ENCODE data around the gene ATP9B. TPM values are rescaled to one million over a fixed set of nuclear protein-coding genes. Genes with fewer than 3 reads are reported as not detected.

Gene ATP9B
- total RNA-seq, 1 donor from 2014 or later: 15.8 TPM

DNA sequence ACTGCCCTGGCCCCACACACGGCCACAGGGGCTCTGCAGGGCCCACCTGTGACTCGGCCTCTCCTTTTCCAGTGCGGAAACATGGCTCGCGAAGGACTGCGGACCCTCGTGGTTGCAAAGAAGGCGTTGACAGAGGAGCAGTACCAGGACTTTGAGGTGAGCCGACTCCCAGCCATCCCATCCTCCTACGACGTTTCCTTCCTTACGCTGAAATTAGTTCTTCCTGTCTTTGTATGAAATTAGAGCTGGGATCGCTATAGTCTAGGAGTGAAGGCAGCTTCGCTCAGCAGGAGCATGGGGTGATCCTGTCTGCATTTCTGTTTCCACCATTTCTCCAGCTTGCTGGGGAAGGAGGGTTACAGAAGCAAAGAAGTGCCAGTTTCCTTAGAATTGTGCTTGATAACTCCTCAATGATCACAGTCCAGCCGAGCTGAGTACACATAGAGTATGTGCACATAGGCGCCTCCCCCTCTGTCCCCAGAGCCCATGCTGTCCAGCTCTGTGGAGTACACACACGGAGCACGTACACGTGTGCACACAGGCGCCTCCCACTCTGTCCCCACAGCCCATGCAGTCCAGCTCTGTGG, 267.5 kb downstream of the ATP9B start:
- Mint-ChIP-seq H3K9me3 (ENCODE audit: low read depth) (no peaks in the 10 kb centered on the region), H3K36me3 (ENCODE audit: low read depth) (peaks cover 12% of the 10 kb centered on the region), H3K4me3 (ENCODE audit: unreplicated experiment) (no peak overlapping the region), H3K27me3 (ENCODE audit: low read depth) (no peaks in the 10 kb centered on the region), H3K27ac (ENCODE audit: unreplicated experiment) (no peak overlapping the region), H3K4me1 (ENCODE audit: low read depth) (no peaks in the 10 kb centered on the region)
- TF ChIP-seq, protein P1, sequence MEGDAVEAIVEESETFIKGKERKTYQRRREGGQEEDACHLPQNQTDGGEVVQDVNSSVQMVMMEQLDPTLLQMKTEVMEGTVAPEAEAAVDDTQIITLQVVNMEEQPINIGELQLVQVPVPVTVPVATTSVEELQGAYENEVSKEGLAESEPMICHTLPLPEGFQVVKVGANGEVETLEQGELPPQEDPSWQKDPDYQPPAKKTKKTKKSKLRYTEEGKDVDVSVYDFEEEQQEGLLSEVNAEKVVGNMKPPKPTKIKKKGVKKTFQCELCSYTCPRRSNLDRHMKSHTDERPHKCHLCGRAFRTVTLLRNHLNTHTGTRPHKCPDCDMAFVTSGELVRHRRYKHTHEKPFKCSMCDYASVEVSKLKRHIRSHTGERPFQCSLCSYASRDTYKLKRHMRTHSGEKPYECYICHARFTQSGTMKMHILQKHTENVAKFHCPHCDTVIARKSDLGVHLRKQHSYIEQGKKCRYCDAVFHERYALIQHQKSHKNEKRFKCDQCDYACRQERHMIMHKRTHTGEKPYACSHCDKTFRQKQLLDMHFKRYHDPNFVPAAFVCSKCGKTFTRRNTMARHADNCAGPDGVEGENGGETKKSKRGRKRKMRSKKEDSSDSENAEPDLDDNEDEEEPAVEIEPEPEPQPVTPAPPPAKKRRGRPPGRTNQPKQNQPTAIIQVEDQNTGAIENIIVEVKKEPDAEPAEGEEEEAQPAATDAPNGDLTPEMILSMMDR (IDR thresholded peaks at IDR 0.05): no peak
- no peak for DNase-seq (ENCODE audit: low spot score)

DNA sequence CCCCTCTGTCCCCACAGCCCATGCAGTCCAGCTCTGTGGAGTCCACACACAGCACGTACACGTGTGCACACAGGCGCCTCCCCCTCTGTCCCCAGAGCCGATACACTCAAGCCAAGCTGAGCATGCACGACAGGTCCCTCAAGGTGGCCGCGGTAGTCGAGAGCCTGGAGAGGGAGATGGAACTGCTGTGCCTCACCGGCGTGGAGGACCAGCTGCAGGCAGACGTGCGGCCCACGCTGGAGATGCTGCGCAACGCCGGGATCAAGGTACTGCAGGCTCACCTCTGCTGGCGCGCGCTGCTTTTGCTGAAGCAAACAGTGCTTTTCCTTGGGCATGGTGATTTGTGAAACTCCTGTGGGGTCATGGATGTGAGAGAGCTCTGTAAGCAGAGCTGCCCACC, 268.0 kb downstream of the ATP9B start:
- no peak overlapping the region for H3K27ac Mint-ChIP-seq (ENCODE audit: unreplicated experiment)
- no peaks in the 10 kb centered on the region for H3K4me1 Mint-ChIP-seq (ENCODE audit: low read depth)
- DNase-seq (ENCODE audit: low spot score): no peak
- peaks cover 12% of the 10 kb centered on the region for H3K36me3 Mint-ChIP-seq (ENCODE audit: low read depth)
- no peaks in the 10 kb centered on the region for H3K27me3 Mint-ChIP-seq (ENCODE audit: low read depth)
- H3K4me3 Mint-ChIP-seq (ENCODE audit: unreplicated experiment): no peak overlapping the region
- H3K9me3 Mint-ChIP-seq (ENCODE audit: low read depth): no peaks in the 10 kb centered on the region
- TF ChIP-seq, protein P1 (IDR thresholded peaks at IDR 0.05): no peak

DNA sequence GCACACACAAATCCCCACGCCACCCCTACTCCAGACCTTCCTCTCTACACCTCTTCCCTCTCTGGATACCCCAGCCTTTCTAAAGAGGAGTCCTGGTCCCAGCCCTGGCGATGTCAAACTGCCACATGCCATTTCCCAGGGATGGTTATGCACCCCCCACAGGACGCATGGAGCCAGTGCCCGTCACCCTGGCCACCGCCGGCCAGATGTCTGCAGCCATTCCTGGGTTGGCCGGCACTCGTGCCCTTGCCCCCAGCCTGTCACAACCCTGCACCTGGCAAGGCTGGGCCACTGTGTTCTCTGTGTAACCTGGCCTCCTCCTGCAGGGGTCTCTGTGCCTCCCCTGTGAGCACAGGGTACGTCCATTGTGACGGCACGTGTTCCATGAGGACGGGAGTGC, 268.4 kb downstream of the ATP9B start:
- DNase-seq (ENCODE audit: low spot score): no peak
- no peaks in the 10 kb centered on the region for H3K27me3 Mint-ChIP-seq (ENCODE audit: low read depth)
- H3K27ac Mint-ChIP-seq (ENCODE audit: unreplicated experiment): no peak overlapping the region
- H3K4me3 Mint-ChIP-seq (ENCODE audit: unreplicated experiment): no peak overlapping the region
- no peaks in the 10 kb centered on the region for H3K9me3 Mint-ChIP-seq (ENCODE audit: low read depth)
- TF ChIP-seq, protein P1 (IDR thresholded peaks at IDR 0.05): no peak
- H3K36me3 Mint-ChIP-seq (ENCODE audit: low read depth): peaks cover 12% of the 10 kb centered on the region
- H3K4me1 Mint-ChIP-seq (ENCODE audit: low read depth): no peaks in the 10 kb centered on the region

DNA sequence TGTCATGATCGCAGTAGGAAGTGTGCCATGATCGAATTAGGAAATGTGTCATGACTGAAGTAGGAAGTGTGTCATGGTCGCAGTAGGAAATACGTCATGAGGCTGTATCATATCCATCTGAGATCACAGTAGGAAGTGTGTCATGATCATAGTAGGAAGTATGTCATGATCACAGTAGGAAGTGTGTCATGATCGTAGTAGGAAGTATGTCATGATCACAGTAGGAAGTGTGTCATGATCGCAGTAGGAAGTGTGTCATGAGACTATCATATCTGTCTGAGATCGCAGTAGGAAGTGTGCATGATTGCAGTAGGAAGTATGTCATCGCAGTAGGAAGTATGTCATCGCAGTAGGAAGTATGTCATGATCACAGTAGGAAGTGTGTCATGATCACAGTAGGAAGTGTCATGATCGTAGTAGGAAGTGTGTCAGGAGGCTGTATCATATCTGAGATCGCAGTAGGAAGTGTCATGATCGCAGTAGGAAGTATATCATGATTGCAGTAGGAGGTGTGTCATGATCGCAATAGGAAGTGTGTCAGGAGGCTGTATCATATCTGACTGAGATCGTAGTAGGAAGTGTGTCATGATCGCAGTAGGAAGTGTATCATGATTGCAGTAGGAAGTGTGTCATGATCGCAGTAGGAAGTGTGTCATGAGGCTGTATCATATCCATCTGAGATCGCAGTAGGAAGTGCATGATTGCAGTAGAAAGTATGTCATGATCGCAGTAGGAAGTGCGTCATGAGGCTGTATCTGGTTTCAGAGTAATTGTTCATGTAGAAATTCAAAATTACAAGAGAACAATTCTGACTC, 270.1 kb downstream of the ATP9B start:
- Mint-ChIP-seq H3K9me3 (ENCODE audit: low read depth) (no peaks in the 10 kb centered on the region), H3K4me1 (ENCODE audit: low read depth) (no peaks in the 10 kb centered on the region), H3K27ac (ENCODE audit: unreplicated experiment) (no peak overlapping the region), H3K4me3 (ENCODE audit: unreplicated experiment) (no peak overlapping the region), H3K27me3 (ENCODE audit: low read depth) (no peaks in the 10 kb centered on the region), H3K36me3 (ENCODE audit: low read depth) (peaks cover 10% of the 10 kb centered on the region)
- TF ChIP-seq, protein P1 (IDR thresholded peaks at IDR 0.05): no peak
- DNase-seq (ENCODE audit: low spot score): no peak

DNA sequence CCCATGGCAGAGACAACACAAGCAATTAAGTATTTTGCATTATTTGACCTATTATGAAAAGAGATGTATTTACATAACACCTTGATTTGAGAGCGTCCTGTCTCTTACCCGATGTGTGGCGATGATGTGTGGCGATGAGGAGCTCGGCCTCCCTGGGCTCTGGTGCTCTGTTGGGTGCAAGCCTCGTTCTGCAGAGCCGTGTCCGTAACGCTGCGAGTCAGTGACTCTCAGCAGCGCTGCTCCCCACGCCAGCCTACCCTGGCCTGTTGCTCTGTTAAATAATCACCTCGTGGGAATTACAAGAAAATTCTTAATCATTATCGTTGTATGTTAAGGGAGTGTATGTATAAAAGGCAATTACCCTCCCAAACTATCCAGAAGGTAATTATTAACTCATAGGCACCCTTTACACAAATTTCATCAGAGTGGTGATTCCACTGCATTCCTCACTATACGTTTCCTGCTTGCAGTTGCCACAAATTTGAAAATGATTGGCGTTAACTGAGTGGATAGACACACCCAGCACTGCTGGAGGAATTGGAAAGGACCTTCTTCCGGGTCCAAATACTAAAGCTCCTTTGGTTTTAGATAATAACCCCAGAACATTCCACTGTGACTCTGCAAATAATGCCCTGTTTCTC, 274.5 kb downstream of the ATP9B start:
- Mint-ChIP-seq H3K27ac (ENCODE audit: unreplicated experiment) (no peak overlapping the region), H3K27me3 (ENCODE audit: low read depth) (no peaks in the 10 kb centered on the region)
- TF ChIP-seq, protein P1 (IDR thresholded peaks at IDR 0.05): no peak

More for the DNA sequence above, 274.5 kb downstream of the ATP9B start:
- peaks cover 28% of the 10 kb centered on the region for H3K36me3 Mint-ChIP-seq (ENCODE audit: low read depth)
- no peak overlapping the region for H3K4me3 Mint-ChIP-seq (ENCODE audit: unreplicated experiment)
- no peaks in the 10 kb centered on the region for H3K4me1 Mint-ChIP-seq (ENCODE audit: low read depth)
- DNase-seq (ENCODE audit: low spot score): no peak
- H3K9me3 Mint-ChIP-seq (ENCODE audit: low read depth): no peaks in the 10 kb centered on the region

Data from chondrocyte (in vitro differentiated cells).